Uterus (tissue), 4 donors: ENCODE results near the gene ZNF853. TPM values are rescaled to one million over a fixed set of nuclear protein-coding genes. Genes with fewer than 3 reads are reported as not detected.
"Not testable (repeated sequence)": the region's sequence is repeated elsewhere in the genome, so short reads cannot be mapped to it uniquely, and the experiment has no call there.

Source experiments
- DNase-seq, 2 donors: peaks; one replicate each; pipeline ENCODE4 v3.0.0-alpha.2; 2019 to 2020
- H3K27ac ChIP-seq, 2 donors: fragments of 200-600 bp; sonication (generic); 1 replicate in 1 of 2; 2 replicates in 1 of 2; pipeline ENCODE4 v1.5.1; 2016 to 2018
- H3K27me3 ChIP-seq, 2 donors: fragments of 200-600 bp; sonication (generic); one replicate each; pipeline ENCODE4 v1.5.1; 2018 to 2019; ENCODE audit warnings: control low read depth in 1 of 2
- H3K36me3 ChIP-seq, 2 donors: fragments of 200-600 bp; sonication (generic); one replicate each; pipeline ENCODE4 v1.5.1; 2019; ENCODE audit warnings: control low read depth in 1 of 2
- H3K4me1 ChIP-seq, 2 donors: fragments of 200-600 bp; sonication (generic); one replicate each; pipeline ENCODE4 v1.5.1; 2018 to 2019; ENCODE audit warnings: control low read depth in 1 of 2
- H3K4me3 ChIP-seq, 2 donors: fragments of 200-600 bp; sonication (generic); 1 replicate in 1 of 2; 2 replicates in 1 of 2; pipeline ENCODE4 v1.5.1; 2018 to 2019; ENCODE audit warnings: mild to moderate bottlenecking in 1 of 2
- H3K9me3 ChIP-seq, 2 donors: fragments of 200-600 bp; sonication (generic); one replicate each; pipeline ENCODE4 v1.5.1; 2019; ENCODE audit warnings: control low read depth in 1 of 2
- CTCF ChIP-seq, 4 experiments: fragments of 200-600 bp in 2 of 4; fragments of 450-650 bp in 2 of 4; sonication (generic) in 2 of 4; IDR thresholded peaks; one replicate each; pipeline ENCODE4 v1.5.1; 2016 to 2019; ENCODE audit warnings: antibody characterized with exemption in 4 of 4, mild to moderate bottlenecking in 2 of 4, moderate library complexity in 1 of 4
- POLR2A ChIP-seq, 2 donors: fragments of 450-650 bp; IDR thresholded peaks; one replicate each; pipeline ENCODE4 v1.6.1; 2016; ENCODE audit warnings: antibody characterized with exemption in 2 of 2, mild to moderate bottlenecking in 1 of 2, moderate library complexity in 1 of 2
- intact Hi-C: fragments of 100-400 bp; cut with DNase I; formaldehyde crosslinking; loops from one replicate; pipeline ENCODE4 v1.15.1; 2023; ENCODE audit warnings: low total_unique reads
- total RNA-seq, 4 donors: library from RNA; depleted of rRNA in 3 of 4; stranded (reverse); fragments of >200 nt in 3 of 4; gene quantifications; one replicate each; pipeline versions ENCODE4 v1.1.0 to v1.2.4, GENCODE V29; 2014 to 2023
- donor health status: DM: yes; HTN: yes; CAD: no.

The ZNF853 gene
- total RNA-seq, 4 donors from 2014 or later, result 0.88 to 20.7 (median 11.8) TPM

- Histone ChIP-seq H3K4me3 (no peak overlapping the region), H3K27me3 (no peaks in the 10 kb centered on the region), H3K4me1 (no peaks in the 10 kb centered on the region), H3K27ac (no peak overlapping the region), H3K36me3 (no peaks in the 10 kb centered on the region), H3K9me3 (no peaks in the 10 kb centered on the region)
- TF ChIP-seq POLR2A (IDR thresholded peaks at IDR 0.05) (no peak), CTCF (IDR thresholded peaks at IDR 0.05) (no peak)
- intact Hi-C loops, result no loop called here
- no peak for DNase-seq
Observed at GRCh38 chr7:6654842-6655610, 39.6 kb downstream of the ZNF853 start.

- Histone ChIP-seq H3K9me3 (no peaks in the 10 kb centered on the region), H3K27me3 (no peaks in the 10 kb centered on the region), H3K4me1 (no peaks in the 10 kb centered on the region), H3K4me3 (no peak overlapping the region), H3K27ac (no peak overlapping the region), H3K36me3 (no peaks in the 10 kb centered on the region)
- DNase-seq, result no peak
- intact Hi-C loops, result no loop called here
- TF ChIP-seq CTCF (IDR thresholded peaks at IDR 0.05), result no peak
Observed at GRCh38 chr7:6655636-6656385, 40.4 kb downstream of the ZNF853 start.

GRCh38 chr7:6656413-6656812 lies 41.0 kb downstream of the ZNF853 start:
- TF ChIP-seq POLR2A (IDR thresholded peaks at IDR 0.05), result no peak
- H3K27ac ChIP-seq, result no peak overlapping the region
- H3K9me3 ChIP-seq, result no peaks in the 10 kb centered on the region
- H3K27me3 ChIP-seq, result no peaks in the 10 kb centered on the region
- H3K4me1 ChIP-seq, result no peaks in the 10 kb centered on the region
- DNase-seq, result no peak
- H3K4me3 ChIP-seq, result no peak overlapping the region
- intact Hi-C loops, result no loop called here
- no peaks in the 10 kb centered on the region for H3K36me3 ChIP-seq

GRCh38 chr7:6658618-6659345 lies 43.4 kb downstream of the ZNF853 start:
- intact Hi-C loops, result no loop called here
- H3K4me3 ChIP-seq, result no peak overlapping the region
- H3K27me3 ChIP-seq, result no peaks in the 10 kb centered on the region
- no peak for DNase-seq
- H3K9me3 ChIP-seq, result no peaks in the 10 kb centered on the region
- no peak overlapping the region for H3K27ac ChIP-seq
- TF ChIP-seq CTCF (IDR thresholded peaks at IDR 0.05), result no peak
- TF ChIP-seq POLR2A (IDR thresholded peaks at IDR 0.05), result no peak
- no peaks in the 10 kb centered on the region for H3K36me3 ChIP-seq
- H3K4me1 ChIP-seq, result no peaks in the 10 kb centered on the region

DNA sequence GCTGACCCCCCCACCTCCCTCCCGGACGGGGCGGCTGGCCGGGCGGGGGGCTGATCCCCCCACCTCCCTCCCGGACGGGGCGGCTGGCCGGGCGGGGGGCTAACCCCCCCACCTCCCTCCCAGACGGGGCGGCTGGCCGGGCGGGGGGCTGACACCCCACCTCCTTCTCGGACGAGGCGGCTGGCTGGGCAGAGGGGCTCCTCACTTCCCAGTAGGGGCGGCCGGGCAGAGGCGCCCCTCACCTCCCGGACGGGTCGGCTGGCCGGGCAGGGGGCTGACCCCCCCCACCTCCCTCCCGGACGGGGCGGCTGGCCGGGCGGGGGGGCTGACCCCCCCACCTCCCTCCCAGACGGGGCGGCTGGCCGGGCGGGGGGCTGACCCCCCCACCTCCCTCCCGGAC lies 55.4 kb downstream of the ZNF853 start:
- H3K4me1 ChIP-seq, H3K36me3 ChIP-seq, H3K4me3 ChIP-seq, H3K27me3 ChIP-seq, intact Hi-C loops, DNase-seq, H3K27ac ChIP-seq: not testable (repeated sequence)
- H3K9me3 ChIP-seq, result peaks cover 0 to 42% of the 10 kb centered on the region in 2 donors

Other genes starting within 250 kb of the ZNF853 start
- 100 to 1,000 TPM in 2 of 4 donors, 10 to 100 TPM in 2; 62.5 to 221 (median 106) TPM for gene RAC1, start 241.1 kb upstream of the ZNF853 start, total RNA-seq
- 10 to 100 TPM in 3 of 4 donors, 1 to 10 TPM in 1; 5.4 to 30.2 (median 19.3) TPM for gene DAGLB, start 167.7 kb upstream of the ZNF853 start, total RNA-seq
- 100 to 1,000 TPM in 2 of 4 donors, 10 to 100 TPM in 2; 64.0 to 272 (median 95.4) TPM for gene KDELR2, start 131.5 kb upstream of the ZNF853 start, total RNA-seq
- gene GRID2IP, start 64.1 kb upstream of the ZNF853 start, total RNA-seq, result under 1 TPM in 2 of 4 donors, not detected in 2; 0.21 to 0.49 TPM
- gene ZDHHC4, start 38.2 kb upstream of the ZNF853 start, total RNA-seq, result 10 to 100 TPM; 13.1 to 48.2 (median 37.0) TPM
- gene INTS15, start 25.6 kb upstream of the ZNF853 start, total RNA-seq, result 10 to 100 TPM in 3 of 4 donors, 1 to 10 TPM in 1; 7.6 to 44.1 (median 23.9) TPM
- 10 to 100 TPM; 15.6 to 39.5 (median 27.3) TPM for gene ZNF316, start 21.7 kb downstream of the ZNF853 start, total RNA-seq
- 10 to 100 TPM; 23.5 to 54.7 (median 33.9) TPM for gene ZNF12, start 91.3 kb downstream of the ZNF853 start, total RNA-seq
- gene RSPH10B2, start 138.5 kb downstream of the ZNF853 start, total RNA-seq, result 1 to 10 TPM in 1 of 4 donors, not detected in 3; 1.0 TPM
- 100 to 1,000 TPM in 2 of 4 donors, 10 to 100 TPM in 2; 63.5 to 118 (median 89.7) TPM for gene CCZ1B, start 210.7 kb downstream of the ZNF853 start, total RNA-seq